Endothelial cell of umbilical vein (primary cell): ENCODE data around the gene CHM. TPM values are rescaled to one million over a fixed set of nuclear protein-coding genes. Genes with fewer than 3 reads are reported as not detected.

Experiments used
- BruUV-seq: library from RNA; stranded (reverse); fragments of 400-500 nt; replicated peaks from 2 replicates; lab custom pipeline; 2021; lab: Mats Ljungman, UMichigan
- CTCF ChIA-PET: fragments of 300-600, 350-600 bp; sonication (Branson Sonifier 250); formaldehyde crosslinking; loops from one replicate; lab custom pipeline; 2021; ENCODE audit warnings: antibody characterized with exemption, inconsistent platforms; lab: Charles Lee
- POLR2A ChIA-PET: fragments of 300-600, 350-600 bp; sonication (Branson Sonifier 250); formaldehyde crosslinking; loops from one replicate; lab custom pipeline; 2021; ENCODE audit warnings: antibody characterized with exemption, inconsistent platforms; lab: Charles Lee
- DNase-seq: peaks from one replicate; pipeline ENCODE4 v3.0.0-alpha.2; 2011; ENCODE audit warnings: low read depth, low spot score
- FAIRE-seq: peaks from 2 replicates; lab custom pipeline; 2011; peaks lifted over from hg19 to GRCh38; lab: Jason Lieb, UNC
- H2AFZ ChIP-seq: 2 replicates; pipeline ENCODE4 v1.6.0; 2012; ENCODE audit warnings: low read depth, low read length, control low read depth, inconsistent platforms
- H3K27ac ChIP-seq: 2 replicates; pipeline ENCODE4 v1.5.1; 2011; ENCODE audit warnings: low read depth, mild to moderate bottlenecking, control low read depth, low read length, moderate library complexity; ENCODE audit not compliant: insufficient read depth
- H3K27me3 ChIP-seq, 2 experiments: 2 replicates each; pipeline versions ENCODE4 v1.6.0 to v1.6.1; 2011; ENCODE audit warnings: low read length in 2 of 2, mixed read lengths in 1 of 2; ENCODE audit not compliant: control insufficient read depth in 2 of 2, insufficient read depth in 2 of 2
- H3K36me3 ChIP-seq, 2 experiments: 2 replicates in 1 of 2; 3 replicates in 1 of 2; pipeline ENCODE4 v1.5.1; 2011; ENCODE audit warnings: low read length in 2 of 2, mild to moderate bottlenecking in 1 of 2, moderate library complexity in 1 of 2; ENCODE audit not compliant: control insufficient read depth in 2 of 2, insufficient read depth in 2 of 2; ENCODE audit errors: extremely low read depth in 1 of 2
- H3K4me1 ChIP-seq: 3 replicates; pipeline ENCODE4 v1.5.1; 2011; ENCODE audit warnings: mild to moderate bottlenecking, low read length; ENCODE audit not compliant: control insufficient read depth, insufficient read depth; ENCODE audit errors: extremely low read depth
- H3K4me2 ChIP-seq: 2 replicates; pipeline ENCODE4 v1.6.1; 2011; ENCODE audit warnings: low read length, control low read depth, mixed read lengths; ENCODE audit not compliant: insufficient read depth
- H3K4me3 ChIP-seq, 3 experiments: fragments of 200-600 bp in 1 of 3; sonication (generic), shearing (Covaris generic) in 1 of 3; replicated peaks in 1 of 3; 2 replicates each; pipeline ENCODE4 v1.5.1; 2011 to 2016; ENCODE audit warnings: control low read depth in 3 of 3, low read length in 3 of 3, mild to moderate bottlenecking in 2 of 3, inconsistent platforms in 1 of 3, low read depth in 1 of 3, moderate library complexity in 1 of 3; ENCODE audit not compliant: insufficient read depth in 1 of 3
- H3K79me2 ChIP-seq: 2 replicates; pipeline ENCODE4 v1.6.0; 2012; ENCODE audit warnings: low read length, inconsistent platforms; ENCODE audit not compliant: control insufficient read depth, insufficient read depth
- H3K9ac ChIP-seq: replicated peaks from 2 replicates; pipeline ENCODE3; 2011; ENCODE audit warnings: low read length, control low read depth; ENCODE audit not compliant: insufficient read depth; ENCODE audit errors: extremely low read depth
- H3K9me1 ChIP-seq: replicated peaks from 3 replicates; pipeline ENCODE4 v1.6.0; 2011; ENCODE audit warnings: mild to moderate bottlenecking, low read length; ENCODE audit not compliant: control insufficient read depth, insufficient read depth; ENCODE audit errors: extremely low read depth
- H3K9me3 ChIP-seq: replicated peaks from 2 replicates; pipeline ENCODE4 v1.5.1; 2012; ENCODE audit warnings: low read length, inconsistent platforms; ENCODE audit not compliant: control insufficient read depth, insufficient read depth
- H4K20me1 ChIP-seq: replicated peaks from 2 replicates; pipeline ENCODE3; 2011; ENCODE audit warnings: mild to moderate bottlenecking, low read length; ENCODE audit not compliant: control insufficient read depth, insufficient read depth; ENCODE audit errors: extremely low read depth
- EZH2 ChIP-seq: IDR thresholded peaks from 2 replicates; pipeline ENCODE4 v1.6.1; 2012; ENCODE audit warnings: borderline replicate concordance, low read depth, mild to moderate bottlenecking, moderate library complexity, low read length, inconsistent platforms; ENCODE audit not compliant: severe bottlenecking
- FOS ChIP-seq: IDR thresholded peaks from 2 replicates; pipeline ENCODE4 v1.6.1; 2011; ENCODE audit warnings: mild to moderate bottlenecking, low read length, moderate library complexity, borderline replicate concordance; ENCODE audit not compliant: insufficient read depth
- GATA2 ChIP-seq: IDR thresholded peaks from 2 replicates; pipeline ENCODE4 v1.7.0; 2011; ENCODE audit warnings: low read depth, mild to moderate bottlenecking, moderate library complexity, mixed read lengths, low read length; ENCODE audit not compliant: insufficient read length, insufficient read depth
- JUN ChIP-seq: IDR thresholded peaks from 2 replicates; pipeline ENCODE4 v1.6.1; 2011; ENCODE audit warnings: borderline replicate concordance, low read depth; ENCODE audit not compliant: insufficient read length, insufficient read depth
- MYC ChIP-seq: IDR thresholded peaks from one replicate; pipeline ENCODE4 v1.6.1; 2011; ENCODE audit warnings: mild to moderate bottlenecking, low read depth, low read length
- POLR2A ChIP-seq: IDR thresholded peaks from 2 replicates; pipeline ENCODE4 v1.6.1; 2012; ENCODE audit warnings: low read depth, mild to moderate bottlenecking, control low read depth, low read length
- POLR2AphosphoS5 ChIP-seq: IDR thresholded peaks from 2 replicates; pipeline ENCODE4 v1.6.1; 2012; ENCODE audit warnings: low read depth, mild to moderate bottlenecking, control low read depth, low read length, moderate library complexity; ENCODE audit not compliant: insufficient read depth
- dilution Hi-C: fragments of 300-500 bp; cut with MboI; formaldehyde crosslinking; loops from one replicate; pipeline ENCODE4 v1.15.0; 2019; ENCODE audit warnings: low sequenced_read_pairs; ENCODE audit not compliant: extremely low pct_ligation_motif_present
- intact Hi-C: fragments of 100-400 bp; cut with micrococcal nuclease; formaldehyde crosslinking; loops from one replicate; pipeline ENCODE4 v1.10.0; 2022
- polyA plus RNA-seq, 4 experiments: library from polyadenylated mRNA; depleted of rRNA in 3 of 4; stranded (reverse) in 3 of 4; unstranded in 1 of 4; fragments of >200 nt; gene quantifications; 2 replicates each; pipeline versions ENCODE4 v1.2.1 to v1.2.3, GENCODE V29; 2011 to 2012; ENCODE audit warnings: missing spikeins in 1 of 4
- total RNA-seq: library from RNA; stranded (reverse); gene quantifications from 2 replicates; pipeline ENCODE4 v1.2.3, GENCODE V29; 2021
- TF ChIP-seq, protein P1 (sequence below), 2 donors: IDR thresholded peaks; 1 replicate in 1 of 2; 2 replicates in 1 of 2; pipeline ENCODE4 v1.5.1; 2011; ENCODE audit warnings: low read length in 2 of 2, mild to moderate bottlenecking in 2 of 2, moderate library complexity in 2 of 2, control low read depth in 1 of 2, inconsistent platforms in 1 of 2, low read depth in 1 of 2; ENCODE audit not compliant: insufficient read depth in 1 of 2; ENCODE audit errors: extremely low read depth in 1 of 2
- TF ChIP-seq, protein P2 (sequence below): IDR thresholded peaks from 2 replicates; pipeline ENCODE4 v1.6.1; 2011; ENCODE audit not compliant: insufficient read depth, insufficient read length

The CHM gene
- total and polyA plus RNA-seq, 2 donors (not counting 3 experiments of a cell fraction or from before 2014, with no cell fraction given), result 10.5 to 18.4 TPM

DNA sequence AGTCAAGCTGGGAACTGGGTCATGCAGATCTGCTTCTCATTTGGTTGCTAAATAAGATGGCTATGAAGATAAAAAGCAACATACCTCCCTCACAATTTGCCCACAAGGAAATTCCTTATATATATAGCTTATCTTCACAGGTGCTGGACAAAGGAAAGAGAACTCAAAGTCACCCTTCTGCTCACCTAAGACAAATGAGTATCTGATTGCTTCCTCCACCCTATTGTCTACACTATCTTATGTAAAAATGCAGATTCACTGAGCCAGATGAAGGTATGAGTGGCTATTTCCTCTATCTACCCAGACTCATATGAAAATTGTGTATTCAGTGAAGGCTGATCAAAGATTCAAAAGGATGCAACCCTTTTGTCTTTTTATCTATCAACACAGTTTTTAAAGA lies 50.8 kb downstream of the CHM start:
- Histone ChIP-seq H3K9me1 (no peaks in the 10 kb centered on the region), H3K4me3 (no peak overlapping the region), H3K36me3 (no peaks in the 10 kb centered on the region), H3K27me3 (no peaks in the 10 kb centered on the region), H3K4me2 (no peak overlapping the region), H3K9ac (no peak overlapping the region), H3K27ac (no peak overlapping the region), H3K9me3 (no peaks in the 10 kb centered on the region), H3K79me2 (peaks cover 5% of the 10 kb centered on the region), H2AFZ (no peak overlapping the region), H4K20me1 (peaks cover 2% of the 10 kb centered on the region), H3K4me1 (peaks cover 12% of the 10 kb centered on the region)
- ChIA-PET POLR2A (no interaction called here), CTCF (interaction anchor here (1.1 kb wide), 1 partner anchor 15 kb away, joined by 3 read pairs; no protein-coding TSS in a partner anchor)
- DNase-seq (no peak), FAIRE-seq (no peak)
- intact Hi-C loops, result no loop called here
- BruUV-seq, result no TSS peak
- dilution Hi-C loops, result no loop called here
- TF ChIP-seq, protein P1, sequence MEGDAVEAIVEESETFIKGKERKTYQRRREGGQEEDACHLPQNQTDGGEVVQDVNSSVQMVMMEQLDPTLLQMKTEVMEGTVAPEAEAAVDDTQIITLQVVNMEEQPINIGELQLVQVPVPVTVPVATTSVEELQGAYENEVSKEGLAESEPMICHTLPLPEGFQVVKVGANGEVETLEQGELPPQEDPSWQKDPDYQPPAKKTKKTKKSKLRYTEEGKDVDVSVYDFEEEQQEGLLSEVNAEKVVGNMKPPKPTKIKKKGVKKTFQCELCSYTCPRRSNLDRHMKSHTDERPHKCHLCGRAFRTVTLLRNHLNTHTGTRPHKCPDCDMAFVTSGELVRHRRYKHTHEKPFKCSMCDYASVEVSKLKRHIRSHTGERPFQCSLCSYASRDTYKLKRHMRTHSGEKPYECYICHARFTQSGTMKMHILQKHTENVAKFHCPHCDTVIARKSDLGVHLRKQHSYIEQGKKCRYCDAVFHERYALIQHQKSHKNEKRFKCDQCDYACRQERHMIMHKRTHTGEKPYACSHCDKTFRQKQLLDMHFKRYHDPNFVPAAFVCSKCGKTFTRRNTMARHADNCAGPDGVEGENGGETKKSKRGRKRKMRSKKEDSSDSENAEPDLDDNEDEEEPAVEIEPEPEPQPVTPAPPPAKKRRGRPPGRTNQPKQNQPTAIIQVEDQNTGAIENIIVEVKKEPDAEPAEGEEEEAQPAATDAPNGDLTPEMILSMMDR (IDR thresholded peaks at IDR 0.05; ENCODE audit: extremely low read depth in 1 of 2, insufficient read depth in 1 of 2, low read depth in 1 of 2, low read length in 2 of 2), result no peak
- no peak for TF ChIP-seq JUN
- no peak for TF ChIP-seq POLR2A
- TF ChIP-seq, protein P2, sequence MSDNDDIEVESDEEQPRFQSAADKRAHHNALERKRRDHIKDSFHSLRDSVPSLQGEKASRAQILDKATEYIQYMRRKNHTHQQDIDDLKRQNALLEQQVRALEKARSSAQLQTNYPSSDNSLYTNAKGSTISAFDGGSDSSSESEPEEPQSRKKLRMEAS, result no peak
- TF ChIP-seq POLR2AphosphoS5, result no peak
- TF ChIP-seq MYC, result no peak

DNA sequence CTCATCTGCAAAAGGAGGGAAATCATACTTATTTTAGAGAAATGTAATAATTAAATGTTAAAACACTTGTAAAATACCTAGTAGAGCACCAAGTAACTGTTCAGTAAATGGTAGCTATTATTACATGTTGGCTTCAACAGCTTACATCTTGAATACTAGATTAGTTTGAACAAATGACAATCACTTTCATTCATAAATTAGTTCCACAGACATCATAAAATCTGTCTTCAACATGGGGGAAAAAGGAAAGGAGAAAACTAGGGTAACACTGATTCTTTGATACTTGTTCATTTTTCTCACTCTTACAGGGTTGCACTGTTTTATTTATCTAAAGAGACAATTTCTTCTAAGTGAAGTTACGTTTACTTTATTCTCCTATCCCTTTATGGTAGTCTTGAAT lies 51.7 kb downstream of the CHM start:
- no peaks in the 10 kb centered on the region for H3K36me3 ChIP-seq
- H3K9me1 ChIP-seq, result no peaks in the 10 kb centered on the region
- dilution Hi-C loops, result no loop called here
- H3K27ac ChIP-seq, result no peak overlapping the region
- CTCF ChIA-PET, result interaction anchor here (1.1 kb wide), 1 partner anchor 14 kb away, joined by 3 read pairs; no protein-coding TSS in a partner anchor
- no TSS peak for BruUV-seq
- intact Hi-C loops, result no loop called here
- DNase-seq (no peak), FAIRE-seq (no peak)
- POLR2A ChIA-PET, result no interaction called here
- TF ChIP-seq POLR2AphosphoS5 (no peak), MYC (no peak), GATA2 (no peak), EZH2 (no peak), POLR2A (no peak), JUN (no peak), FOS (no peak)
- TF ChIP-seq, protein P1 (IDR thresholded peaks at IDR 0.05; ENCODE audit: extremely low read depth in 1 of 2, insufficient read depth in 1 of 2, low read depth in 1 of 2, low read length in 2 of 2), result no peak
- TF ChIP-seq, protein P2, result no peak
- peaks cover 12% of the 10 kb centered on the region for H3K4me1 ChIP-seq
- H3K4me2 ChIP-seq, result no peak overlapping the region
- no peaks in the 10 kb centered on the region for H3K27me3 ChIP-seq
- H3K79me2 ChIP-seq, result peaks cover 5% of the 10 kb centered on the region
- H3K9me3 ChIP-seq, result no peaks in the 10 kb centered on the region
- peaks cover 2% of the 10 kb centered on the region for H4K20me1 ChIP-seq
- no peak overlapping the region for H2AFZ ChIP-seq
- H3K4me3 ChIP-seq, result no peak overlapping the region
- no peak overlapping the region for H3K9ac ChIP-seq
